DMS79 (cell line): ENCODE measurements around the gene SGCD.

ENCODE experiments used
- DNase-seq: peaks from one replicate; lab custom pipeline; 2025; lab: John Stamatoyannopoulos, UW

Gene SGCD

GRCh38 chr5:156460471-156460870 lies 133.5 kb downstream of the SGCD start:
- DNase-seq, result no peak

GRCh38 chr5:156466871-156467270 lies 139.9 kb downstream of the SGCD start:
- DNase-seq, result no peak

- no peak for DNase-seq
Measured at GRCh38 chr5:156469636-156470035, 142.7 kb downstream of the SGCD start.

GRCh38 chr5:156471893-156472292 lies 144.9 kb downstream of the SGCD start:
- no peak for DNase-seq

GRCh38 chr5:156473269-156473908 lies 146.4 kb downstream of the SGCD start:
- DNase-seq, result no peak

- DNase-seq, result no peak
Measured at GRCh38 chr5:156474251-156474650, 147.3 kb downstream of the SGCD start.

- DNase-seq, result no peak
Measured at GRCh38 chr5:156475182-156476157, 148.5 kb downstream of the SGCD start.

GRCh38 chr5:156476158-156476551 lies 149.2 kb downstream of the SGCD start:
- DNase-seq, result no peak

- DNase-seq, result no peak
Measured at GRCh38 chr5:156476678-156477077, 149.7 kb downstream of the SGCD start.

- no peak for DNase-seq
Measured at GRCh38 chr5:156477196-156477595, 150.2 kb downstream of the SGCD start.

GRCh38 chr5:156479849-156480248 lies 152.9 kb downstream of the SGCD start:
- DNase-seq, result no peak

- DNase-seq, result no peak
Measured at GRCh38 chr5:156481741-156482140, 154.8 kb downstream of the SGCD start.

GRCh38 chr5:156482818-156483217 lies 155.9 kb downstream of the SGCD start:
- DNase-seq, result no peak

GRCh38 chr5:156486394-156487238 lies 159.7 kb downstream of the SGCD start:
- DNase-seq, result no peak

GRCh38 chr5:156491766-156492165 lies 164.8 kb downstream of the SGCD start:
- no peak for DNase-seq

- DNase-seq, result no peak
Measured at GRCh38 chr5:156496291-156496690, 169.3 kb downstream of the SGCD start.

GRCh38 chr5:156497804-156498208 lies 170.8 kb downstream of the SGCD start:
- DNase-seq, result no peak

GRCh38 chr5:156498226-156498980 lies 171.4 kb downstream of the SGCD start:
- DNase-seq, result no peak

- no peak for DNase-seq
Measured at GRCh38 chr5:156500755-156501154, 173.8 kb downstream of the SGCD start.

GRCh38 chr5:156505101-156505500 lies 178.1 kb downstream of the SGCD start:
- no peak for DNase-seq

- no peak for DNase-seq
Measured at GRCh38 chr5:156513123-156513815, 186.3 kb downstream of the SGCD start.
